ENCODE measurements around the gene FAM135A. TPM values are rescaled to one million over a fixed set of nuclear protein-coding genes. Genes with fewer than 3 reads are reported as not detected.
A peak's percentile ranks its signal among the peaks of the same experiment; 100 is the strongest.

FAM135A gene
- total and polyA plus RNA-seq, 7 experiments from 2014 or later, result 2.8 to 15.4 (median 9.4) TPM

DNA sequence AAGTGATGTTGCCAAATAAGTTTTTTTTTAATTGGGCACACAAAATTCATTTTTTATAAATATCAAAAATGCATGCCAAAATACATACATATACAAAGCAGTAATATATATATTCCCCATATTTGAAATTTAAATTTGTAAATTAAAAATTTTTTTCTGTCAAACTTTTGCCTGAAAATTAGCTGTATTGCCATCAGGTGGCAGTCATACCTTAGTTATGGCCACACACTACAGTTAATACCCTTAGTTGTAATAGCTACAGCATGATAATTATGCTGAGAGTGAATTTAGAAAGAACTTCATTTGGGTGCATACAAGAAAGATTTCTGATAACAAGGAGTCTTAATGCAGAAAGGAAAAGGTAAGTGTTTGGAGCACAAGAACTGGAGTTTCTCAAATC, 107.3 kb downstream of the FAM135A start:
- DNase-seq (peak in 5 of 9 donors; percentile 11 to 32 (median 15)), ATAC-seq (peak; percentile 47)
- Histone ChIP-seq H3K27ac (ENCODE audit: low read depth, low read length) (no peak overlapping the region), H3K4me1 (ENCODE audit: control insufficient read depth in 2 of 2, insufficient read depth in 2 of 2, low read length in 2 of 2) (no peaks in the 10 kb centered on the region), H3K27me3 (ENCODE audit: control insufficient read depth in 2 of 2, insufficient read depth in 2 of 2, low read length in 2 of 2) (no peaks in the 10 kb centered on the region), H3K36me3 (ENCODE audit: control insufficient read depth in 2 of 3, insufficient read depth in 3 of 3, low read length in 3 of 3) (no peaks in the 10 kb centered on the region), H3K4me3 (ENCODE audit: low read length) (no peak overlapping the region), H3K9me3 (ENCODE audit: control insufficient read depth in 2 of 3, low read length in 3 of 3) (no peaks in the 10 kb centered on the region)
- no peaks in the 10 kb centered on the region for H3K9me3 Mint-ChIP-seq
- intact Hi-C loops (cut with micrococcal nuclease), result loop anchor here (1.0 to 5.0 kb wide), 5 partner anchors 166 to 492 kb away; partner anchors contain the start of gene B3GAT2 (in 1 of the 2)
- H3K4me1 Mint-ChIP-seq, result peaks cover 0 to 12% (median 9%) of the 10 kb centered on the region in 7 donors
- no peaks in the 10 kb centered on the region for H3K27me3 Mint-ChIP-seq
- no peak overlapping the region for H3K27ac Mint-ChIP-seq
- no peak overlapping the region for H3K4me3 Mint-ChIP-seq
- CTCF ChIA-PET, result interaction anchor here (0.6 to 4.0 kb wide), 5 partner anchors 148 to 435 kb away, joined by 3 to 21 read pairs (median 5); no protein-coding TSS in a partner anchor
- H3K36me3 Mint-ChIP-seq, result peaks cover 0 to 13% (median 4%) of the 10 kb centered on the region in 5 donors
- POLR2A ChIA-PET, result no interaction called here

DNA sequence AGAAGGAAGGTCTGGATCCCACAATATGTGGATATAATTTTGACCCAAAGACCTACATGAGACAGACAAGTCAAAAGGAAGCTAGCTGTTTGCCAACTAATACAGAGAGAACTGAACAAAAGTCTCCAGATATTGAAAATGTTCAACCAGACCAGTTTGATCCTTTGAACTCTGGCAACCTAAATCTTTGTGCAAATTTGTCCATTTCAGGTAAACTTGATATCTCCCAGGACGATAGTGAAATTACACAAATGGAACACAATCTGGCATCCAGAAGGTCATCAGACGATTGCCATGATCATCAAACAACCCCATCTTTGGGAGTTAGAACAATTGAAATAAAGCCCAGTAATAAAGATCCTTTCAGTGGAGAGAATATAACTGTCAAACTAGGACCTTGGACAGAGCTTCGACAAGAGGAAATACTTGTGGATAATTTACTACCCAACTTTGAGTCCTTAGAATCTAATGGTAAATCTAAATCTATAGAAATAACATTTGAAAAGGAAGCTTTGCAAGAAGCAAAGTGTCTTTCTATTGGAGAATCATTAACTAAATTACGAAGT, 111.5 kb downstream of the FAM135A start:
- H3K9me3 Mint-ChIP-seq, result no peaks in the 10 kb centered on the region
- POLR2A ChIA-PET, result no interaction called here
- Histone ChIP-seq H3K9me3 (ENCODE audit: control insufficient read depth in 2 of 3, low read length in 3 of 3) (no peaks in the 10 kb centered on the region), H3K4me1 (ENCODE audit: control insufficient read depth in 2 of 2, insufficient read depth in 2 of 2, low read length in 2 of 2) (no peaks in the 10 kb centered on the region), H3K27ac (ENCODE audit: low read depth, low read length) (no peak overlapping the region), H3K36me3 (ENCODE audit: control insufficient read depth in 2 of 3, insufficient read depth in 3 of 3, low read length in 3 of 3) (no peaks in the 10 kb centered on the region), H3K4me3 (ENCODE audit: low read length) (no peak overlapping the region), H3K27me3 (ENCODE audit: control insufficient read depth in 2 of 2, insufficient read depth in 2 of 2, low read length in 2 of 2) (no peaks in the 10 kb centered on the region)
- CTCF ChIA-PET, result interaction anchor here (0.7 kb wide), 1 partner anchor 74 kb away, joined by 4 read pairs; no protein-coding TSS in a partner anchor
- peaks cover 0 to 24% (median 4%) of the 10 kb centered on the region in 5 donors for H3K36me3 Mint-ChIP-seq
- no peak for ATAC-seq
- H3K4me1 Mint-ChIP-seq, result peaks cover 0 to 5% (median 0%) of the 10 kb centered on the region in 7 donors
- H3K27ac Mint-ChIP-seq, result no peak overlapping the region
- intact Hi-C loops (cut with micrococcal nuclease), result loop anchor here in 1 of 2 donors (5.0 kb wide), 1 partner anchor 432 kb away; the partner anchor contains the start of gene B3GAT2
- no peak for DNase-seq
- no peak overlapping the region for H3K4me3 Mint-ChIP-seq
- H3K27me3 Mint-ChIP-seq, result no peaks in the 10 kb centered on the region

DNA sequence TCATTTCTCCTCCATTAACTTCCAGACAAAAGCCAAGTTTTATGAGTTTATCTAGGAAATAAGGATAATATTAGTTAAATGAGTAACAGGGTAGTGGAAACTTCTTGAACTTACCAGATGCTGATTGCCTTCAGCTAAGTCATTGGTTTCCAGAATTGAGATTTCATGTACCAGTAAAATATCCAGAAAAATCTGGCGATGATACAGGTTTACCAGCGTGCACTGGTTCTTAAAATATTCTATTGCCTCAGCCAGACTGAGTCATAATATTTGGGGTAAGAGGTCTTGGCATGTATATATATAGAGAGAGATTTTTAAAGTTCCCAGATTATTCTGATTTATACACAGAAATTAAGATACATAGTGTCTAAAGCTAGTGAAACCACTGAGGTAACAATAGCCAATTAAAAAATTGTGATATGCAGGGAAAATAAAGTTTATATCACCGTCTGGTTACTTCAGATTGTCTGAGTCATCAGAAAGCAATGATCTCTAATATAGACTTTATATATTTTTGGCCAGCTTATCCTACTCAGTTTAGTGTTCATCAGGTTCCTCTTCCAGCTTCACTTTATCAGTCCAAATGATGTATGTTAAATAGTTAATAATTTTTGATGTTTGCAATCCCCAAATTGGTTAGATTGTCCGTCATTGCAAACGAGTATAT, 113.9 kb downstream of the FAM135A start:
- H3K27me3 ChIP-seq (ENCODE audit: control insufficient read depth in 2 of 2, insufficient read depth in 2 of 2, low read length in 2 of 2), result no peaks in the 10 kb centered on the region
- peaks cover 0 to 5% (median 0%) of the 10 kb centered on the region in 7 donors for H3K4me1 Mint-ChIP-seq
- no peak overlapping the region for H3K27ac Mint-ChIP-seq
- CTCF ChIA-PET, result no interaction called here
- POLR2A ChIA-PET, result interaction anchor here (0.6 kb wide), 2 partner anchors 13 to 17 kb away, joined by 3 to 5 read pairs; no protein-coding TSS in a partner anchor
- H3K4me1 ChIP-seq (ENCODE audit: control insufficient read depth in 2 of 2, insufficient read depth in 2 of 2, low read length in 2 of 2), result no peaks in the 10 kb centered on the region
- H3K4me3 ChIP-seq (ENCODE audit: low read length), result no peak overlapping the region
- H3K27ac ChIP-seq (ENCODE audit: low read depth, low read length), result no peak overlapping the region
- H3K9me3 ChIP-seq (ENCODE audit: control insufficient read depth in 2 of 3, low read length in 3 of 3), result no peaks in the 10 kb centered on the region
- no peak overlapping the region for H3K4me3 Mint-ChIP-seq
- H3K36me3 ChIP-seq (ENCODE audit: control insufficient read depth in 2 of 3, insufficient read depth in 3 of 3, low read length in 3 of 3), result no peaks in the 10 kb centered on the region
- intact Hi-C loops (cut with micrococcal nuclease), result no loop called here
- DNase-seq (no peak), ATAC-seq (no peak)
- peaks cover 0 to 24% (median 4%) of the 10 kb centered on the region in 5 donors for H3K36me3 Mint-ChIP-seq
- no peaks in the 10 kb centered on the region for H3K9me3 Mint-ChIP-seq
- no peaks in the 10 kb centered on the region for H3K27me3 Mint-ChIP-seq

DNA sequence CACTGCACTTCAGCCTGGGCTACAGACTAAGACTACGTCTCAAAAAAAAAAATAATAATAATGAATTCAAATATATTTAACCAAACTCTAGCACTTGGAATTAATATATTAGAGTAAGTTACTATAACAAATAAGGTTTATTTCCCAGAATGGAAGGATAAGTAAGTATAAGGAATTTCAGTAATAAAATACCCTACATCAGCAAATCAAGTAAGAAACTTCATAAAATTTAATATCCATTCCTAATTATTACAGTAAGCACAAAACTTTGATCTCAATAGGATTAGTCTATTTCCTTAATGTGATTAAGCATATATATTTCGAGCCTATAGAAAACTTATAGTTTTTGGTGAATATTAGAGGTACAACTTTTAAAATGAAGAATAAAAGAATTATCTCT, 116.7 kb downstream of the FAM135A start:
- no peak for ATAC-seq
- Histone ChIP-seq H3K27me3 (ENCODE audit: control insufficient read depth in 2 of 2, insufficient read depth in 2 of 2, low read length in 2 of 2) (no peaks in the 10 kb centered on the region), H3K27ac (ENCODE audit: low read depth, low read length) (no peak overlapping the region), H3K36me3 (ENCODE audit: control insufficient read depth in 2 of 3, insufficient read depth in 3 of 3, low read length in 3 of 3) (no peaks in the 10 kb centered on the region), H3K4me1 (ENCODE audit: control insufficient read depth in 2 of 2, insufficient read depth in 2 of 2, low read length in 2 of 2) (no peaks in the 10 kb centered on the region), H3K4me3 (ENCODE audit: low read length) (no peak overlapping the region), H3K9me3 (ENCODE audit: control insufficient read depth in 2 of 3, low read length in 3 of 3) (no peaks in the 10 kb centered on the region)
- H3K4me3 Mint-ChIP-seq, result no peak overlapping the region
- DNase-seq, result no peak
- H3K4me1 Mint-ChIP-seq, result peaks cover 0 to 5% (median 0%) of the 10 kb centered on the region in 7 donors
- ChIA-PET CTCF (no interaction called here), POLR2A (no interaction called here)
- intact Hi-C loops (cut with micrococcal nuclease), result no loop called here
- no peaks in the 10 kb centered on the region for H3K27me3 Mint-ChIP-seq
- H3K9me3 Mint-ChIP-seq, result no peaks in the 10 kb centered on the region
- H3K36me3 Mint-ChIP-seq, result peaks cover 0 to 22% (median 4%) of the 10 kb centered on the region in 5 donors
- H3K27ac Mint-ChIP-seq, result no peak overlapping the region

DNA sequence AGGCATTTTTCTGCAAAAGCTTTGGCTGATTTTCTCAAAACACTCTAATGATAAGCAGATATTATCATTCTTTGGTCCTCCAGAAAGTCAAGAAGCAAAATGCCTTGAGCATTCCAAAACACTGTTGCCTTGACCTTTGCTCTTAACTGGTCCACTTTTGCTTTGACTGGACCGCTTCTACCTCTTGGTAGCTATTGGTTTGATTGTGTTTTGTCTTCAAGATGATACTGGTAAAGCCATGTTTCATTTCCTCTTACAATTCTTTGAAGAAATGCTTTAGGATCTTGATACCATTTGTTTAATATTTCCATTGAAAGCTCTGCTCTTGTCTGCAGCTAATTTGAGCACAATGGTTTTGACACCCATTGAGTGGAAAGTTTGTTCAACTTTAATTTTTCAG, 117.8 kb downstream of the FAM135A start:
- H3K4me3 Mint-ChIP-seq, result no peak overlapping the region
- no peak for ATAC-seq
- Histone ChIP-seq H3K27me3 (ENCODE audit: control insufficient read depth in 2 of 2, insufficient read depth in 2 of 2, low read length in 2 of 2) (no peaks in the 10 kb centered on the region), H3K27ac (ENCODE audit: low read depth, low read length) (no peak overlapping the region), H3K36me3 (ENCODE audit: control insufficient read depth in 2 of 3, insufficient read depth in 3 of 3, low read length in 3 of 3) (no peaks in the 10 kb centered on the region), H3K4me1 (ENCODE audit: control insufficient read depth in 2 of 2, insufficient read depth in 2 of 2, low read length in 2 of 2) (no peaks in the 10 kb centered on the region), H3K4me3 (ENCODE audit: low read length) (no peak overlapping the region), H3K9me3 (ENCODE audit: control insufficient read depth in 2 of 3, low read length in 3 of 3) (no peaks in the 10 kb centered on the region)
- DNase-seq, result no peak
- no peak overlapping the region for H3K27ac Mint-ChIP-seq
- intact Hi-C loops (cut with micrococcal nuclease), result no loop called here
- ChIA-PET CTCF (interaction anchor here (0.7 kb wide), 1 partner anchor 34 kb away, joined by 3 read pairs; no protein-coding TSS in a partner anchor), POLR2A (no interaction called here)
- peaks cover 0 to 21% (median 4%) of the 10 kb centered on the region in 5 donors for H3K36me3 Mint-ChIP-seq
- no peaks in the 10 kb centered on the region for H3K9me3 Mint-ChIP-seq
- H3K4me1 Mint-ChIP-seq, result peaks cover 0 to 1% (median 0%) of the 10 kb centered on the region in 7 donors
- no peaks in the 10 kb centered on the region for H3K27me3 Mint-ChIP-seq

- no peaks in the 10 kb centered on the region for H3K9me3 ChIP-seq (ENCODE audit: control insufficient read depth in 2 of 3, low read length in 3 of 3)
- no peaks in the 10 kb centered on the region for H3K36me3 ChIP-seq (ENCODE audit: control insufficient read depth in 2 of 3, insufficient read depth in 3 of 3, low read length in 3 of 3)
- H3K27ac ChIP-seq (ENCODE audit: low read depth, low read length), result no peak overlapping the region
- no peak overlapping the region for H3K4me3 ChIP-seq (ENCODE audit: low read length)
- peaks cover 0 to 4% (median 0%) of the 10 kb centered on the region in 7 donors for H3K4me1 Mint-ChIP-seq
- peaks cover 2 to 27% (median 12%) of the 10 kb centered on the region in 5 donors for H3K36me3 Mint-ChIP-seq
- CTCF ChIA-PET, result no interaction called here
- no peak for ATAC-seq
- intact Hi-C loops (cut with micrococcal nuclease), result loop anchor here in 1 of 2 donors (5.0 kb wide), 1 partner anchor 350 kb away; no protein-coding TSS in a partner anchor
- POLR2A ChIA-PET, result no interaction called here
- H3K27me3 ChIP-seq (ENCODE audit: control insufficient read depth in 2 of 2, insufficient read depth in 2 of 2, low read length in 2 of 2), result no peaks in the 10 kb centered on the region
- no peak overlapping the region for H3K27ac Mint-ChIP-seq
- no peak overlapping the region for H3K4me3 Mint-ChIP-seq
- no peak for DNase-seq
- H3K27me3 Mint-ChIP-seq, result no peaks in the 10 kb centered on the region
- no peaks in the 10 kb centered on the region for H3K4me1 ChIP-seq (ENCODE audit: control insufficient read depth in 2 of 2, insufficient read depth in 2 of 2, low read length in 2 of 2)
- H3K9me3 Mint-ChIP-seq, result no peaks in the 10 kb centered on the region
Measured at GRCh38 chr6:70537266-70537665, 124.0 kb downstream of the FAM135A start.
